ENCODE data around the gene NFAT5.

Gene NFAT5

GRCh38 chr16:69613378-69614154 lies 47.8 kb downstream of the NFAT5 start:
- peak overlapping the region; percentile 21 for H3K4me3 ChIP-seq (ENCODE audit: low read length)
- peak; percentile 95 for DNase-seq (ENCODE audit: low read depth)
- TF ChIP-seq CTCF (IDR thresholded peaks at IDR 0.05; ENCODE audit: insufficient read depth, low read depth, low read length, missing control alignments): no peak

GRCh38 chr16:69615528-69615927 lies 49.8 kb downstream of the NFAT5 start:
- TF ChIP-seq CTCF (IDR thresholded peaks at IDR 0.05; ENCODE audit: insufficient read depth, low read depth, low read length, missing control alignments): no peak
- H3K4me3 ChIP-seq (ENCODE audit: low read length): no peak overlapping the region
- DNase-seq (ENCODE audit: low read depth): no peak

- TF ChIP-seq CTCF (IDR thresholded peaks at IDR 0.05; ENCODE audit: insufficient read depth, low read depth, low read length, missing control alignments): no peak
- DNase-seq (ENCODE audit: low read depth): no peak
- no peak overlapping the region for H3K4me3 ChIP-seq (ENCODE audit: low read length)
Measured at GRCh38 chr16:69616082-69616481, 50.3 kb downstream of the NFAT5 start.

- TF ChIP-seq CTCF (IDR thresholded peaks at IDR 0.05; ENCODE audit: insufficient read depth, low read depth, low read length, missing control alignments): no peak
- no peak for DNase-seq (ENCODE audit: low read depth)
- no peak overlapping the region for H3K4me3 ChIP-seq (ENCODE audit: low read length)
Measured at GRCh38 chr16:69618307-69618706, 52.5 kb downstream of the NFAT5 start.

- no peak for TF ChIP-seq CTCF (IDR thresholded peaks at IDR 0.05; ENCODE audit: insufficient read depth, low read depth, low read length, missing control alignments)
- no peak for DNase-seq (ENCODE audit: low read depth)
- no peak overlapping the region for H3K4me3 ChIP-seq (ENCODE audit: low read length)
Measured at GRCh38 chr16:69618721-69619120, 53.0 kb downstream of the NFAT5 start.

GRCh38 chr16:69619514-69619913 lies 53.7 kb downstream of the NFAT5 start:
- no peak overlapping the region for H3K4me3 ChIP-seq (ENCODE audit: low read length)
- no peak for TF ChIP-seq CTCF (IDR thresholded peaks at IDR 0.05; ENCODE audit: insufficient read depth, low read depth, low read length, missing control alignments)
- DNase-seq (ENCODE audit: low read depth): no peak

- H3K4me3 ChIP-seq (ENCODE audit: low read length): no peak overlapping the region
- peak; percentile 46 for DNase-seq (ENCODE audit: low read depth)
- no peak for TF ChIP-seq CTCF (IDR thresholded peaks at IDR 0.05; ENCODE audit: insufficient read depth, low read depth, low read length, missing control alignments)
Measured at GRCh38 chr16:69620573-69620972, 54.8 kb downstream of the NFAT5 start.

Data from epithelial cell of esophagus (primary cell).